Kidney (tissue), 14 donors: ENCODE measurements around the gene RBX1. TPM values are rescaled to one million over a fixed set of nuclear protein-coding genes. Genes with fewer than 3 reads are reported as not detected.

Source experiments
- DNase-seq, 5 donors: peaks; one replicate each; pipeline ENCODE4 v3.0.0-alpha.2; 2013 to 2020
- FAIRE-seq: peaks from 2 replicates; lab custom pipeline; 2012; peaks lifted over from hg19 to GRCh38; lab: Jason Lieb, UNC
- H3K27ac ChIP-seq, 2 donors: one replicate each; pipeline ENCODE4 v1.7.0; 2013; ENCODE audit warnings: low read depth in 2 of 2, low read length in 2 of 2, inconsistent platforms in 1 of 2
- H3K27me3 ChIP-seq: one replicate; pipeline ENCODE4 v1.7.1; 2013; ENCODE audit warnings: low read length, inconsistent platforms; ENCODE audit not compliant: control insufficient read depth, insufficient read depth
- H3K36me3 ChIP-seq, 3 donors: one replicate each; pipeline versions ENCODE4 v1.7.0 to v1.7.1; 2013; ENCODE audit warnings: low read length in 3 of 3, control low read depth in 1 of 3, inconsistent platforms in 1 of 3; ENCODE audit not compliant: insufficient read depth in 3 of 3, control insufficient read depth in 2 of 3
- H3K4me1 ChIP-seq, 3 donors: one replicate each; pipeline versions ENCODE4 v1.7.0 to v1.7.1; 2013; ENCODE audit warnings: low read length in 3 of 3, inconsistent platforms in 1 of 3, low read depth in 1 of 3; ENCODE audit not compliant: control insufficient read depth in 2 of 3, insufficient read depth in 2 of 3
- H3K4me3 ChIP-seq, 3 donors: one replicate each; pipeline versions ENCODE4 v1.7.0 to v1.8.1; 2013; ENCODE audit warnings: low read length in 3 of 3, control low read depth in 1 of 3, inconsistent platforms in 1 of 3
- H3K9ac ChIP-seq, 3 donors: one replicate each; pipeline versions ENCODE4 v1.7.0 to v1.7.1; 2013; ENCODE audit warnings: low read length in 3 of 3, control low read depth in 1 of 3, inconsistent platforms in 1 of 3
- H3K9me3 ChIP-seq, 3 donors: one replicate each; pipeline versions ENCODE4 v1.7.0 to v1.7.1; 2013; ENCODE audit warnings: low read length in 3 of 3, control low read depth in 1 of 3, inconsistent platforms in 1 of 3; ENCODE audit not compliant: control insufficient read depth in 2 of 3, insufficient read depth in 1 of 3
- intact Hi-C: fragments of 100-400 bp; cut with DNase I; formaldehyde crosslinking; loops from one replicate; pipeline ENCODE4 v1.11.1; 2022
- polyA plus RNA-seq: library from polyadenylated mRNA; stranded (reverse); fragments of 350-450 nt; fragmentation: Illumina TruSeq; extraction: RNeasy Lipid Tissue Mini Kit (QIAGEN cat#74804); gene quantifications from one replicate; pipeline ENCODE4 v1.2.3, GENCODE V29; 2014; ENCODE audit warnings: low read depth, low replicate concordance; ENCODE audit not compliant: insufficient read depth
- total RNA-seq: library from RNA; stranded (reverse); fragmentation: NEBNext Ultra II Directional; extraction: Animal tissue kit (Norgen Biotek cat#: 25700); gene quantifications from one replicate; pipeline ENCODE4 v1.2.1, GENCODE V29; 2021
- TF ChIP-seq, protein P1 (sequence below): IDR thresholded peaks from 3 replicates; pipeline ENCODE4 v1.5.1; 2012; ENCODE audit warnings: mild to moderate bottlenecking, moderate library complexity, borderline replicate concordance; ENCODE audit not compliant: insufficient read depth; ENCODE audit errors: extremely low read depth
- donor health status: control.
- donor health status: control.
- donor health status: control.
- donor health status: control.
- donor health status: control.
- donor health status: DM: yes; HTN: yes; CAD: no.
- donor health status: Normal renal cell carcinoma (clear cell type).

Gene RBX1
- total and polyA plus RNA-seq, 2 donors from 2014 or later: 56.2 to 92.2 TPM

DNA sequence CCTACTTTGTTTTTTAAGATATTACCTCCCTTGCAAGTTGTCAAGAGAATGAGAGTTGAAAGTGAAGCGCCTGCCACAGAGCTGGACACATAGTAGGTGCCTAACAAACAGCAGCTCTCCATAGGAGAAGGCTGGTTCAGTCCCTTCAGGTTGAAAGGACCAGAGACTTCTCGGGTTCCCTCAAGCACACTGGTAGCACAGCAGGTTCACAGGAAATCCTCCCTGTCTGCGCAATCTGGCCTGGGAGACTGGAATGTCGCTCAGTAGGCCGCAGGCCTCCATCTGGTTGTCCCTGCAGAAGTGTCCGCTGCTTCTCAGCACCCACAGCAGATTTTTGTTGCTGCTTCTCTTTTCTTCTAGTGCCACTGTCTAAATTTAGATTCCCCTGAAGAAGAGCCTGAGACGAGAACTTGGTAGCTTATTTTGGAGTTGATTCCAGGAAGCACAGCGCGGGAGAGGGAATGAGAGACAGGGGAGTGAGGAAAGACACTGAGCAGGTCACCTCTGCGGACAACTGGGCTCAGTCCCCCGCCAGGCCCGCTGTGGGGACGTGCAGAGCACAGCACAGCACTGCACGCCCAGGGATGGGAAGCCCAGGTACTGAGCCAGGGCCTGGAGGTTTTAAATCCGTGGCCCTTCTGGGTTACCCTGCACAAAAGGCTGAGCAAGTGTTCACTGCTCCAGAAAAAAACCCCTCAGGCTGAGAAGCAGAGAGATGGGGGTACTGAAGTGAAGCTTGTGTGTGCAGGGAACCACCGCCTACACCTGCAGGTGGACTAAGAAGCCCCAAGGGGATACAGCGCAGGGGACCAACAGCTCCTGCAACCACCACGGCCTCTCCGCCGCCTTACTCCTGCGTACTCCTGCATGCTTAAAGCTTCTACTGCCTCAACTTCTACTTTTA, 31.6 kb downstream of the RBX1 start:
- H3K9ac ChIP-seq: no peak overlapping the region
- intact Hi-C loops: no loop called here
- TF ChIP-seq, protein P1, sequence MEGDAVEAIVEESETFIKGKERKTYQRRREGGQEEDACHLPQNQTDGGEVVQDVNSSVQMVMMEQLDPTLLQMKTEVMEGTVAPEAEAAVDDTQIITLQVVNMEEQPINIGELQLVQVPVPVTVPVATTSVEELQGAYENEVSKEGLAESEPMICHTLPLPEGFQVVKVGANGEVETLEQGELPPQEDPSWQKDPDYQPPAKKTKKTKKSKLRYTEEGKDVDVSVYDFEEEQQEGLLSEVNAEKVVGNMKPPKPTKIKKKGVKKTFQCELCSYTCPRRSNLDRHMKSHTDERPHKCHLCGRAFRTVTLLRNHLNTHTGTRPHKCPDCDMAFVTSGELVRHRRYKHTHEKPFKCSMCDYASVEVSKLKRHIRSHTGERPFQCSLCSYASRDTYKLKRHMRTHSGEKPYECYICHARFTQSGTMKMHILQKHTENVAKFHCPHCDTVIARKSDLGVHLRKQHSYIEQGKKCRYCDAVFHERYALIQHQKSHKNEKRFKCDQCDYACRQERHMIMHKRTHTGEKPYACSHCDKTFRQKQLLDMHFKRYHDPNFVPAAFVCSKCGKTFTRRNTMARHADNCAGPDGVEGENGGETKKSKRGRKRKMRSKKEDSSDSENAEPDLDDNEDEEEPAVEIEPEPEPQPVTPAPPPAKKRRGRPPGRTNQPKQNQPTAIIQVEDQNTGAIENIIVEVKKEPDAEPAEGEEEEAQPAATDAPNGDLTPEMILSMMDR: no peak
- H3K4me1 ChIP-seq: no peaks in the 10 kb centered on the region
- H3K36me3 ChIP-seq: no peaks in the 10 kb centered on the region
- peak in 3 of 5 donors; percentile 15 to 33 (median 32) for DNase-seq
- no peak for FAIRE-seq
- no peak overlapping the region for H3K27ac ChIP-seq
- H3K27me3 ChIP-seq: no peaks in the 10 kb centered on the region
- no peaks in the 10 kb centered on the region for H3K9me3 ChIP-seq
- no peak overlapping the region for H3K4me3 ChIP-seq

- H3K4me3 ChIP-seq: no peak overlapping the region
- intact Hi-C loops: no loop called here
- H3K27ac ChIP-seq: no peak overlapping the region
- H3K27me3 ChIP-seq: no peaks in the 10 kb centered on the region
- TF ChIP-seq, protein P1: no peak
- DNase-seq (no peak), FAIRE-seq (no peak)
- no peaks in the 10 kb centered on the region for H3K36me3 ChIP-seq
- no peak overlapping the region for H3K9ac ChIP-seq
- no peaks in the 10 kb centered on the region for H3K4me1 ChIP-seq
- H3K9me3 ChIP-seq: no peaks in the 10 kb centered on the region
These were observed 40.1 kb downstream of the RBX1 start for GRCh38 chr22:40991298-40991697.

DNA sequence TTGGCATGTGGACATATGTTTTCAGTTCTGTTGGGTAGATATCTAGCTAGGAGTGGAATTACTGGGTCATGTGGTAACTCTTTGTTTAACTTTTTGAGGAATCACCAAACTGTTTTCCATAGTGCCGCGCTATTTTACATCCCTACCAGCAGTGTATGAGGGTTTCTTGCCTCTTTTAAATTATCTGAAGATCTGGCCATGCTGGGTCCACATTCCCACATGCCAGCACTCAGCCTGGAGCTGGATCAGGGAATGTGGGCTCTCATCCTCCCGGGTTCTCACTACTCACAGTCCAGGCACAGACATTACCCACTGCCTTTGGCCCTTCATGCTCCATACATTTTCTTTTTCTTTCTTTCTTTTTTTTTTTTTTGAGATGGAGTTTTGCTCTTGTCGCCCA, 44.6 kb downstream of the RBX1 start:
- no peak for FAIRE-seq
- Histone ChIP-seq H3K9ac (no peak overlapping the region), H3K27me3 (no peaks in the 10 kb centered on the region), H3K9me3 (no peaks in the 10 kb centered on the region), H3K4me1 (no peaks in the 10 kb centered on the region), H3K4me3 (no peak overlapping the region), H3K36me3 (no peaks in the 10 kb centered on the region), H3K27ac (no peak overlapping the region)
- TF ChIP-seq, protein P1: no peak
- no peak for DNase-seq
- intact Hi-C loops: no loop called here
